B cell (primary cell): ENCODE measurements around the gene CRK. TPM values are rescaled to one million over a fixed set of nuclear protein-coding genes. Genes with fewer than 3 reads are reported as not detected.

Source experiments
- ATAC-seq: fragments of 200-7000 bp; cut with Tn5 transposase; one replicate; pipeline ENCODE4 v1.10.0; 2021; ENCODE audit warnings: low read depth, mild to moderate bottlenecking, moderate number of reproducible peaks, moderate library complexity
- CTCF ChIA-PET: fragments of 350-600 bp; sonication (Branson Sonifier 250); formaldehyde crosslinking; loops from one replicate; lab custom pipeline; 2021; ENCODE audit warnings: antibody characterized with exemption, inconsistent platforms; lab: Charles Lee
- POLR2A ChIA-PET: fragments of 350-600 bp; sonication (Branson Sonifier 250); formaldehyde crosslinking; loops from one replicate; lab custom pipeline; 2021; ENCODE audit warnings: antibody characterized with exemption; lab: Charles Lee
- DNase-seq: peaks from one replicate; pipeline ENCODE4 v3.0.0; 2013
- H2AFZ ChIP-seq: 2 replicates; pipeline ENCODE4 v1.6.1; 2012; ENCODE audit warnings: mild to moderate bottlenecking, low read depth, low read length; ENCODE audit not compliant: insufficient read depth, poor library complexity, severe bottlenecking
- H3K27ac ChIP-seq, 2 donors: 1 replicate in 1 of 2; 2 replicates in 1 of 2; pipeline ENCODE4 v1.5.1; 2012 to 2013; ENCODE audit warnings: low read length in 2 of 2, mild to moderate bottlenecking in 2 of 2, moderate library complexity in 1 of 2
- H3K27me3 ChIP-seq, 4 experiments: fragments of 200-600 bp in 1 of 4; sonication (generic) in 1 of 4; replicated peaks in 1 of 4; 1 replicate in 2 of 4; 2 replicates in 2 of 4; pipeline versions ENCODE4 v1.6.1 to v1.7.0; 2013 to 2016; ENCODE audit warnings: low read length in 3 of 4, mild to moderate bottlenecking in 2 of 4, mixed read lengths in 1 of 4, moderate library complexity in 1 of 4; ENCODE audit not compliant: insufficient read depth in 4 of 4, control insufficient read depth in 3 of 4; ENCODE audit errors: control extremely low read depth in 1 of 4
- H3K36me3 ChIP-seq, 2 experiments: replicated peaks in 1 of 2; 1 replicate in 1 of 2; 2 replicates in 1 of 2; pipeline versions ENCODE4 v1.6.1 to v1.7.1; 2013; ENCODE audit warnings: low read length in 1 of 2; ENCODE audit not compliant: insufficient read depth in 2 of 2, control insufficient read depth in 1 of 2; ENCODE audit errors: control extremely low read depth in 1 of 2, extremely low read depth in 1 of 2
- H3K4me1 ChIP-seq, 2 donors: fragments of 200-600 bp in 1 of 2; sonication (generic) in 1 of 2; 1 replicate in 1 of 2; 2 replicates in 1 of 2; pipeline versions ENCODE4 v1.5.1 to v1.6.1; 2013 to 2017; ENCODE audit warnings: low read length in 2 of 2; ENCODE audit not compliant: control insufficient read depth in 2 of 2, insufficient read depth in 2 of 2
- H3K4me2 ChIP-seq: replicated peaks from 2 replicates; pipeline ENCODE3; 2012; ENCODE audit warnings: mild to moderate bottlenecking, low read depth, low read length; ENCODE audit not compliant: poor library complexity, severe bottlenecking
- H3K4me3 ChIP-seq, 5 experiments: fragments of 200-600 bp in 1 of 5; sonication (generic) in 1 of 5; 1 replicate in 3 of 5; 2 replicates in 2 of 5; pipeline versions ENCODE4 v1.5.1 to v1.7.0; 2011 to 2016; ENCODE audit warnings: low read length in 4 of 5, mild to moderate bottlenecking in 4 of 5, low read depth in 2 of 5, control low read depth in 1 of 5, moderate library complexity in 1 of 5; ENCODE audit not compliant: insufficient read depth in 1 of 5; ENCODE audit errors: control extremely low read depth in 1 of 5, extremely low read depth in 1 of 5
- H3K79me2 ChIP-seq: fragments of 200-600 bp; sonication (generic); one replicate; pipeline ENCODE4 v1.6.0; 2016; ENCODE audit warnings: low read length; ENCODE audit not compliant: control insufficient read depth, insufficient read depth
- H3K9ac ChIP-seq: fragments of 200-600 bp; sonication (generic); 2 replicates; pipeline ENCODE4 v1.6.1; 2017; ENCODE audit warnings: mild to moderate bottlenecking, low read length, moderate library complexity
- H3K9me3 ChIP-seq, 3 donors: one replicate each; pipeline versions ENCODE4 v1.6.1 to v1.7.1; 2013; ENCODE audit warnings: low read length in 2 of 3; ENCODE audit not compliant: control insufficient read depth in 2 of 3, insufficient read depth in 1 of 3; ENCODE audit errors: control extremely low read depth in 1 of 3
- H4K20me1 ChIP-seq: 2 replicates; pipeline ENCODE4 v1.6.0; 2012; ENCODE audit warnings: mild to moderate bottlenecking, low read length; ENCODE audit not compliant: insufficient read depth, control insufficient read depth, poor library complexity, severe bottlenecking
- H3K27ac Mint-ChIP-seq: one replicate; pipeline ENCODE4 v1.8.0; 2021; ENCODE audit warnings: mixed read lengths
- H3K27me3 Mint-ChIP-seq: one replicate; pipeline ENCODE4 v1.8.0; 2021; ENCODE audit warnings: mixed read lengths
- H3K4me1 Mint-ChIP-seq: one replicate; pipeline ENCODE4 v1.8.0; 2021; ENCODE audit warnings: mixed read lengths
- H3K4me3 Mint-ChIP-seq: one replicate; pipeline ENCODE4 v1.8.0; 2021; ENCODE audit warnings: mixed read lengths
- H3K9me3 Mint-ChIP-seq: one replicate; pipeline ENCODE4 v1.8.0; 2022; ENCODE audit warnings: mixed read lengths; ENCODE audit not compliant: insufficient read depth
- CTCF ChIP-seq: fragments of 200-600 bp; IDR thresholded peaks from one replicate; pipeline ENCODE4 v1.8.0; 2022; ENCODE audit warnings: antibody characterized with exemption, mild to moderate bottlenecking
- EZH2 ChIP-seq: IDR thresholded peaks from 2 replicates; pipeline ENCODE4 v1.6.1; 2012; ENCODE audit warnings: borderline replicate concordance, low read depth, mild to moderate bottlenecking, moderate library complexity, low read length; ENCODE audit not compliant: insufficient read depth, poor library complexity, severe bottlenecking
- WGBS: methylation state at CpG from one replicate; pipeline ENCODE4 v1.1.5; 2013; ENCODE audit warnings: missing lambda C conversion rate; ENCODE audit not compliant: insufficient coverage; 5-methylcytosine and 5-hydroxymethylcytosine counted together
- intact Hi-C: fragments of 100-400 bp; cut with micrococcal nuclease; formaldehyde crosslinking; loops from one replicate; pipeline ENCODE4 v1.10.0; 2022
- polyA plus RNA-seq: library from polyadenylated mRNA; depleted of rRNA; stranded (reverse); fragments of >200 nt; gene quantifications from 2 replicates; pipeline ENCODE4 v1.2.3, GENCODE V29; 2012
- total RNA-seq, 2 donors: library from RNA; stranded (reverse); fragments of 120-200 nt in 1 of 2; gene quantifications; 1 replicate in 1 of 2; 2 replicates in 1 of 2; pipeline versions ENCODE4 v1.2.3 to v1.2.4, GENCODE V29; 2013 to 2022

CRK gene
- total and polyA plus RNA-seq, 2 donors (not counting 1 experiment from before 2014, with no cell fraction given) = 8.2 to 36.4 TPM

GRCh38 chr17:1391577-1391976 is 64.5 kb downstream of the CRK start:
- H3K4me2 ChIP-seq = peak overlapping the region; percentile 28
- peaks cover 100% of the 10 kb centered on the region for H3K79me2 ChIP-seq
- Mint-ChIP-seq H3K9me3 (no peaks in the 10 kb centered on the region), H3K27me3 (no peaks in the 10 kb centered on the region), H3K4me3 (no peak overlapping the region), H3K27ac (no peak overlapping the region), H3K4me1 (peaks cover 64% of the 10 kb centered on the region)
- WGBS = 97% methylated on average over 9 of the region's 9 CpGs
- peaks cover 54 to 63% of the 10 kb centered on the region in 2 donors for H3K4me1 ChIP-seq
- no peaks in the 10 kb centered on the region for H3K27me3 ChIP-seq
- no peak for ATAC-seq
- intact Hi-C loops = loop anchor here (2.0 kb wide), 1 partner anchor 17 kb away; no protein-coding TSS in a partner anchor
- H3K36me3 ChIP-seq = peaks cover 7 to 16% of the 10 kb centered on the region in 2 experiments
- H3K9ac ChIP-seq = no peak overlapping the region
- no peak overlapping the region for H2AFZ ChIP-seq
- no peak overlapping the region for H3K27ac ChIP-seq
- H3K9me3 ChIP-seq = no peaks in the 10 kb centered on the region
- ChIA-PET POLR2A (interaction anchor here (0.6 kb wide), 1 partner anchor 20 kb away, joined by 5 read pairs; no protein-coding TSS in a partner anchor), CTCF (interaction anchor here (0.6 to 2.1 kb wide), 7 partner anchors 15 to 476 kb away, joined by 3 to 11 read pairs (median 4); partner anchors contain the start of gene INPP5K)
- H3K4me3 ChIP-seq = no peak overlapping the region
- no peak for DNase-seq
- H4K20me1 ChIP-seq = peaks cover 79% of the 10 kb centered on the region
- TF ChIP-seq EZH2 = no peak
- no peak for TF ChIP-seq CTCF
